GM23338 (cell line): ENCODE data around the gene CABP4. TPM values are rescaled to one million over a fixed set of nuclear protein-coding genes. Genes with fewer than 3 reads are reported as not detected.

Experiments
- ATAC-seq: fragments of 200-7000 bp; cut with Tn5 transposase; 3 replicates; pipeline ENCODE4 v1.9.1; 2020
- DNase-seq: peaks from one replicate; pipeline ENCODE4 v3.0.0-alpha.2; 2015; ENCODE audit warnings: low spot score
- H2AFZ ChIP-seq: fragments of 200-600 bp; sonication (generic); 2 replicates; pipeline ENCODE4 v1.8.0; 2016; ENCODE audit warnings: antibody characterized with exemption, mild to moderate bottlenecking, moderate library complexity
- H3F3A ChIP-seq: fragments of 200-600 bp; sonication (generic); replicated peaks from 2 replicates; pipeline ENCODE4 v1.8.0; 2017; ENCODE audit warnings: antibody characterized with exemption, mixed run types, low read depth
- H3K27ac ChIP-seq: fragments of 200-600 bp; sonication (generic); 2 replicates; pipeline ENCODE4 v1.6.1; 2016; ENCODE audit warnings: low read depth
- H3K27me3 ChIP-seq: fragments of 200-600 bp; sonication (generic); 2 replicates; pipeline ENCODE4 v1.8.0; 2016; ENCODE audit warnings: mild to moderate bottlenecking, mixed run types, moderate library complexity; ENCODE audit not compliant: insufficient read depth
- H3K36me3 ChIP-seq: fragments of 200-600 bp; sonication (generic); 2 replicates; pipeline ENCODE4 v1.8.0; 2016; ENCODE audit warnings: mild to moderate bottlenecking; ENCODE audit not compliant: insufficient read depth
- H3K4me1 ChIP-seq: fragments of 200-600 bp; sonication (generic); 2 replicates; pipeline ENCODE4 v1.8.0; 2016; ENCODE audit warnings: mild to moderate bottlenecking, moderate library complexity; ENCODE audit not compliant: insufficient read depth
- H3K4me2 ChIP-seq: fragments of 200-600 bp; sonication (generic); 2 replicates; pipeline ENCODE4 v1.7.1; 2017; ENCODE audit warnings: mixed run types
- H3K4me3 ChIP-seq: fragments of 200-600 bp; sonication (generic); 2 replicates; pipeline ENCODE4 v1.6.1; 2016; ENCODE audit warnings: mixed run types
- H3K79me2 ChIP-seq: fragments of 200-600 bp; sonication (generic); replicated peaks from 2 replicates; pipeline ENCODE4 v1.8.0; 2017; ENCODE audit warnings: mild to moderate bottlenecking; ENCODE audit not compliant: insufficient read depth
- H3K9me2 ChIP-seq: fragments of 200-600 bp; sonication (generic); 2 replicates; pipeline ENCODE4 v1.8.0; 2017; ENCODE audit not compliant: insufficient read depth
- H4K20me1 ChIP-seq: fragments of 200-600 bp; sonication (generic); replicated peaks from 2 replicates; pipeline ENCODE4 v1.8.0; 2017; ENCODE audit warnings: mild to moderate bottlenecking; ENCODE audit not compliant: insufficient read depth
- H3K27ac Mint-ChIP-seq: 2 replicates; pipeline ENCODE4 v1.8.0; 2020; ENCODE audit warnings: inconsistent platforms, mild to moderate bottlenecking, moderate library complexity, mixed read lengths
- H3K27me3 Mint-ChIP-seq: 3 replicates; pipeline ENCODE4 v1.8.0; 2022; ENCODE audit warnings: low read depth, mild to moderate bottlenecking, moderate library complexity, mixed read lengths, inconsistent platforms; ENCODE audit not compliant: insufficient read depth, poor library complexity
- H3K36me3 Mint-ChIP-seq: 3 replicates; pipeline ENCODE4 v1.8.0; 2021; ENCODE audit warnings: low read depth, mild to moderate bottlenecking, inconsistent platforms, moderate library complexity, mixed read lengths
- H3K4me1 Mint-ChIP-seq: 3 replicates; pipeline ENCODE4 v1.8.0; 2020; ENCODE audit warnings: mild to moderate bottlenecking, inconsistent platforms, mixed read lengths
- H3K4me3 Mint-ChIP-seq: 3 replicates; pipeline ENCODE4 v1.8.0; 2021; ENCODE audit warnings: moderate library complexity, mild to moderate bottlenecking, inconsistent platforms, mixed read lengths
- H3K9me3 Mint-ChIP-seq: 3 replicates; pipeline ENCODE4 v1.8.0; 2020; ENCODE audit warnings: moderate library complexity, mild to moderate bottlenecking, inconsistent platforms, mixed read lengths
- CREB1 ChIP-seq: fragments of 250-450 bp; sonication (Bioruptor Pico); IDR thresholded peaks from 2 replicates; pipeline ENCODE4 v1.5.0; 2020; ENCODE audit warnings: low read depth, mild to moderate bottlenecking, moderate library complexity
- CTCF ChIP-seq, 2 experiments: fragments of 200-600 bp in 1 of 2; sonication (generic) in 1 of 2; conservative IDR thresholded peaks; 2 replicates each; pipeline versions ENCODE4 v1.5.1 to v1.6.1; 2016 to 2017; ENCODE audit warnings: antibody characterized with exemption in 2 of 2, low read depth in 2 of 2, mild to moderate bottlenecking in 2 of 2, moderate library complexity in 1 of 2
- ETS1 ChIP-seq: IDR thresholded peaks from 2 replicates; pipeline ENCODE4 v1.6.1; 2016; ENCODE audit warnings: antibody characterized with exemption
- EZH2 ChIP-seq: fragments of 200-600 bp; sonication (generic); IDR thresholded peaks from one replicate; pipeline ENCODE4 v1.8.0; 2017; ENCODE audit warnings: antibody characterized with exemption, mild to moderate bottlenecking, low read depth; ENCODE audit not compliant: unreplicated experiment
- EZH2phosphoT487 ChIP-seq: fragments of 200-600 bp; sonication (generic); IDR thresholded peaks from one replicate; pipeline ENCODE4 v1.8.1; 2018; ENCODE audit warnings: antibody characterized with exemption; ENCODE audit not compliant: unreplicated experiment
- JUNB ChIP-seq: IDR thresholded peaks from one replicate; pipeline ENCODE4 v1.6.1; 2016; ENCODE audit warnings: antibody characterized with exemption; ENCODE audit not compliant: unreplicated experiment
- NANOG ChIP-seq: IDR thresholded peaks from 2 replicates; pipeline ENCODE4 v1.6.1; 2016; ENCODE audit warnings: antibody characterized with exemption, borderline replicate concordance
- POLR2AphosphoS5 ChIP-seq: IDR thresholded peaks from 2 replicates; pipeline ENCODE4 v1.6.1; 2016; ENCODE audit warnings: antibody characterized with exemption, low read depth
- REST ChIP-seq: IDR thresholded peaks from one replicate; pipeline ENCODE4 v1.6.1; 2018; ENCODE audit warnings: antibody characterized with exemption; ENCODE audit not compliant: unreplicated experiment
- STAT1 ChIP-seq: IDR thresholded peaks from one replicate; pipeline ENCODE4 v1.6.1; 2016; ENCODE audit warnings: antibody characterized with exemption; ENCODE audit not compliant: unreplicated experiment
- ZNF114 ChIP-seq: fragments of 250-450 bp; sonication (Bioruptor Pico); IDR thresholded peaks from 2 replicates; pipeline ENCODE4 v1.5.0; 2020; ENCODE audit warnings: mild to moderate bottlenecking, moderate library complexity
- ZNF331 ChIP-seq: fragments of 250-450 bp; sonication (Bioruptor Pico); IDR thresholded peaks from 2 replicates; pipeline ENCODE4 v1.5.0; 2020; ENCODE audit warnings: low read depth, mild to moderate bottlenecking, moderate library complexity
- polyA plus RNA-seq: library from polyadenylated mRNA; unstranded; fragments of >200 nt; fragmentation: Nextera tagmentation; extraction: Ambion mirVana; gene quantifications from 2 replicates; pipeline ENCODE4 v1.2.1, GENCODE V29; 2016
- total RNA-seq: library from RNA; depleted of rRNA; stranded (reverse); fragments of >200 nt; shearing (Covaris generic); gene quantifications from 2 replicates; pipeline ENCODE4 v1.2.3, GENCODE V29; 2014

Gene CABP4
- total and polyA plus RNA-seq, 2 experiments from 2014 or later: 0.28 TPM; not detected in 1

GRCh38 chr11:67500484-67500821 lies 45.3 kb downstream of the CABP4 start:
- Histone ChIP-seq H3K27me3 (no peaks in the 10 kb centered on the region; the same call in 1 of the 2 replicates), H3K79me2 (no peaks in the 10 kb centered on the region), H3K4me2 (no peak overlapping the region), H3F3A (0 out of 2 replicates have a peak, but pooled peaks cover 1% of the 10 kb centered on the region), H3K4me3 (no peak overlapping the region), H4K20me1 (peaks cover 10% of the 10 kb centered on the region; the same call in 1 of the 2 replicates), H3K4me1 (peaks cover 7% of the 10 kb centered on the region), H3K27ac (no peak overlapping the region), H3K9me2 (no peaks in the 10 kb centered on the region), H3K36me3 (peaks cover 4% of the 10 kb centered on the region; the same call in 1 of the 2 replicates), H2AFZ (no peak overlapping the region)
- Mint-ChIP-seq H3K4me3 (no peak overlapping the region; the same call in 2 of the 3 replicates), H3K27ac (no peak overlapping the region), H3K4me1 (peaks cover 8% of the 10 kb centered on the region; the same call in 2 of the 3 replicates), H3K9me3 (no peaks in the 10 kb centered on the region; the same call in 2 of the 3 replicates), H3K36me3 (peaks cover 9% of the 10 kb centered on the region; the same call in 2 of the 3 replicates), H3K27me3 (peaks cover 15% of the 10 kb centered on the region)
- ATAC-seq (no peak), DNase-seq (no peak)
- TF ChIP-seq ZNF331 (CRISPR knock-in tag) (no peak), EZH2phosphoT487 (no peak), ETS1 (no peak), EZH2 (no peak), STAT1 (no peak), REST (no peak), ZNF114 (CRISPR knock-in tag) (no peak), POLR2AphosphoS5 (no peak), CREB1 (CRISPR knock-in tag) (no peak), JUNB (no peak), NANOG (no peak), CTCF (conservative IDR thresholded peaks at IDR 0.05; ENCODE audit: low read depth in 2 of 2) (no peak)
